Uterus (tissue), 2 donors: ENCODE measurements around the gene SLC4A4.

ENCODE experiments used
- POLR2A ChIP-seq, 2 donors: fragments of 450-650 bp; IDR thresholded peaks; one replicate each; pipeline ENCODE4 v1.6.1; 2016; ENCODE audit warnings: antibody characterized with exemption in 2 of 2, mild to moderate bottlenecking in 1 of 2, moderate library complexity in 1 of 2
- TF ChIP-seq, protein P1 (sequence below), 4 experiments: fragments of 200-600 bp in 2 of 4; fragments of 450-650 bp in 2 of 4; sonication (generic) in 2 of 4; IDR thresholded peaks; one replicate each; pipeline ENCODE4 v1.5.1; 2016 to 2019; ENCODE audit warnings: antibody characterized with exemption in 4 of 4, mild to moderate bottlenecking in 2 of 4, moderate library complexity in 1 of 4

DNA sequence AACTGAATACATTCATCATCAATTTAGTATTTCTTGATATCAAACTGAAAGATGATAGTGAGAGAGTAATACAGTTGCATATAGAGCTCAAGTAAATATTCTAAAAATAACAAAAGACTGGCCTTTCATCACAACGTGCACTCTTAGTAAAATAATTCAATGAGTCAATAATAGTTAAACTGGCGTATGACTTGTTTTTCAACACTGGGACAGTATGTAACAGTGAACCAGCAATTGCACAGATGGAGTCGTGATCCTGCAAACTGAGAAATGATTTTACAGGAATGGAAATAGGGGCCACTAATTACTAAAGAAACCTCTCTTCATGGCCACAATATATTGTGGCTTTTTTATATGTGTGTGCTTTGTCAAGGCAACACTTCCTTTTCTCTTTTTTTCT, 137.4 kb downstream of the SLC4A4 start:
- TF ChIP-seq, protein P1, sequence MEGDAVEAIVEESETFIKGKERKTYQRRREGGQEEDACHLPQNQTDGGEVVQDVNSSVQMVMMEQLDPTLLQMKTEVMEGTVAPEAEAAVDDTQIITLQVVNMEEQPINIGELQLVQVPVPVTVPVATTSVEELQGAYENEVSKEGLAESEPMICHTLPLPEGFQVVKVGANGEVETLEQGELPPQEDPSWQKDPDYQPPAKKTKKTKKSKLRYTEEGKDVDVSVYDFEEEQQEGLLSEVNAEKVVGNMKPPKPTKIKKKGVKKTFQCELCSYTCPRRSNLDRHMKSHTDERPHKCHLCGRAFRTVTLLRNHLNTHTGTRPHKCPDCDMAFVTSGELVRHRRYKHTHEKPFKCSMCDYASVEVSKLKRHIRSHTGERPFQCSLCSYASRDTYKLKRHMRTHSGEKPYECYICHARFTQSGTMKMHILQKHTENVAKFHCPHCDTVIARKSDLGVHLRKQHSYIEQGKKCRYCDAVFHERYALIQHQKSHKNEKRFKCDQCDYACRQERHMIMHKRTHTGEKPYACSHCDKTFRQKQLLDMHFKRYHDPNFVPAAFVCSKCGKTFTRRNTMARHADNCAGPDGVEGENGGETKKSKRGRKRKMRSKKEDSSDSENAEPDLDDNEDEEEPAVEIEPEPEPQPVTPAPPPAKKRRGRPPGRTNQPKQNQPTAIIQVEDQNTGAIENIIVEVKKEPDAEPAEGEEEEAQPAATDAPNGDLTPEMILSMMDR (IDR thresholded peaks at IDR 0.05) = no peak
- TF ChIP-seq POLR2A (IDR thresholded peaks at IDR 0.05) = no peak
